NCI-H2081 (cell line): Measurements from ENCODE around the gene EN1.
A peak's percentile ranks its signal among the peaks of the same experiment; 100 is the strongest.

Experiments used
- DNase-seq, 2 experiments: peaks; one replicate each; lab custom pipeline; 2025; lab: John Stamatoyannopoulos, UW

Gene EN1

GRCh38 chr2:118846953-118847761 lies at the start of gene EN1:
Gene EN1, minus strand, starts transcription at chr2:118847648. Its CDS starts 481 bp downstream, at chr2:118847167.
- no peak for DNase-seq

GRCh38 chr2:118893100-118893499 lies 45.7 kb upstream of the EN1 start:
- DNase-seq = no peak

GRCh38 chr2:118889995-118890394 lies 42.5 kb upstream of the EN1 start:
- DNase-seq = no peak

GRCh38 chr2:118883792-118884191 lies 36.3 kb upstream of the EN1 start:
- DNase-seq = no peak

GRCh38 chr2:118882693-118883336 lies 35.4 kb upstream of the EN1 start:
- DNase-seq = peak; percentile 60 to 73

- DNase-seq = peak; percentile 68 to 71
These were observed 34.2 kb upstream of the EN1 start for GRCh38 chr2:118881490-118882129.

GRCh38 chr2:118880501-118880900 lies 33.1 kb upstream of the EN1 start:
- DNase-seq = no peak

GRCh38 chr2:118878531-118879149 lies 31.2 kb upstream of the EN1 start:
- DNase-seq = no peak

- DNase-seq = no peak
These were observed 27.9 kb upstream of the EN1 start for GRCh38 chr2:118875318-118875717.

GRCh38 chr2:118874324-118874723 lies 26.9 kb upstream of the EN1 start:
- no peak for DNase-seq

GRCh38 chr2:118865106-118865505 lies 17.7 kb upstream of the EN1 start:
- peak; percentile 5 to 49 for DNase-seq

GRCh38 chr2:118864207-118864606 lies 16.8 kb upstream of the EN1 start:
- DNase-seq = no peak

GRCh38 chr2:118861731-118862130 lies 14.3 kb upstream of the EN1 start:
- no peak for DNase-seq

- DNase-seq = no peak
These were observed 13.8 kb upstream of the EN1 start for GRCh38 chr2:118861242-118861641.

GRCh38 chr2:118860506-118860905 lies 13.1 kb upstream of the EN1 start:
- DNase-seq = no peak

- no peak for DNase-seq
These were observed 11.8 kb upstream of the EN1 start for GRCh38 chr2:118859157-118859770.

GRCh38 chr2:118858485-118859156 lies 11.2 kb upstream of the EN1 start:
- no peak for DNase-seq

- no peak for DNase-seq
These were observed 10.4 kb upstream of the EN1 start for GRCh38 chr2:118857677-118858484.

- DNase-seq = no peak
These were observed 9.7 kb upstream of the EN1 start for GRCh38 chr2:118856978-118857676.
